Measurements from ENCODE around the gene INSIG1.

INSIG1 gene

GRCh38 chr7:155266440-155266839 is 31.2 kb upstream of the INSIG1 start:
- DNase-seq (ENCODE audit: low read depth) = no peak

GRCh38 chr7:155267023-155267422 is 30.7 kb upstream of the INSIG1 start:
- no peak for DNase-seq (ENCODE audit: low read depth)

- DNase-seq (ENCODE audit: low read depth) = no peak
Measured at GRCh38 chr7:155267436-155267835, 30.2 kb upstream of the INSIG1 start.

- DNase-seq (ENCODE audit: low read depth) = no peak
Measured at GRCh38 chr7:155268211-155268610, 29.5 kb upstream of the INSIG1 start.

GRCh38 chr7:155268921-155269650 is 28.6 kb upstream of the INSIG1 start:
- no peak for DNase-seq (ENCODE audit: low read depth)

GRCh38 chr7:155269766-155270585 is 27.7 kb upstream of the INSIG1 start:
- DNase-seq (ENCODE audit: low read depth) = no peak

GRCh38 chr7:155270861-155271260 is 26.8 kb upstream of the INSIG1 start:
- no peak for DNase-seq (ENCODE audit: low read depth)

- no peak for DNase-seq (ENCODE audit: low read depth)
Measured at GRCh38 chr7:155274633-155275355, 22.9 kb upstream of the INSIG1 start.

- no peak for DNase-seq (ENCODE audit: low read depth)
Measured at GRCh38 chr7:155276042-155276799, 21.5 kb upstream of the INSIG1 start.

- no peak for DNase-seq (ENCODE audit: low read depth)
Measured at GRCh38 chr7:155276800-155277375, 20.8 kb upstream of the INSIG1 start.

GRCh38 chr7:155277385-155277994 is 20.2 kb upstream of the INSIG1 start:
- no peak for DNase-seq (ENCODE audit: low read depth)

- no peak for DNase-seq (ENCODE audit: low read depth)
Measured at GRCh38 chr7:155278921-155279320, 18.8 kb upstream of the INSIG1 start.

- DNase-seq (ENCODE audit: low read depth) = no peak
Measured at GRCh38 chr7:155279787-155280445, 17.8 kb upstream of the INSIG1 start.

- no peak for DNase-seq (ENCODE audit: low read depth)
Measured at GRCh38 chr7:155280446-155281397, 17.0 kb upstream of the INSIG1 start.

GRCh38 chr7:155281398-155281969 is 16.2 kb upstream of the INSIG1 start:
- no peak for DNase-seq (ENCODE audit: low read depth)

GRCh38 chr7:155282671-155283070 is 15.0 kb upstream of the INSIG1 start:
- DNase-seq (ENCODE audit: low read depth) = no peak

- DNase-seq (ENCODE audit: low read depth) = no peak
Measured at GRCh38 chr7:155283565-155284194, 14.0 kb upstream of the INSIG1 start.

- DNase-seq (ENCODE audit: low read depth) = no peak
Measured at GRCh38 chr7:155284496-155285274, 13.0 kb upstream of the INSIG1 start.
